GM10847 (cell line): ENCODE measurements around the gene RXFP3.

Experiments
- POLR2A ChIP-seq: IDR thresholded peaks from 2 replicates; pipeline ENCODE4 v1.6.1; 2011; ENCODE audit not compliant: insufficient read length; ENCODE audit errors: extremely low read depth

RXFP3 gene

DNA sequence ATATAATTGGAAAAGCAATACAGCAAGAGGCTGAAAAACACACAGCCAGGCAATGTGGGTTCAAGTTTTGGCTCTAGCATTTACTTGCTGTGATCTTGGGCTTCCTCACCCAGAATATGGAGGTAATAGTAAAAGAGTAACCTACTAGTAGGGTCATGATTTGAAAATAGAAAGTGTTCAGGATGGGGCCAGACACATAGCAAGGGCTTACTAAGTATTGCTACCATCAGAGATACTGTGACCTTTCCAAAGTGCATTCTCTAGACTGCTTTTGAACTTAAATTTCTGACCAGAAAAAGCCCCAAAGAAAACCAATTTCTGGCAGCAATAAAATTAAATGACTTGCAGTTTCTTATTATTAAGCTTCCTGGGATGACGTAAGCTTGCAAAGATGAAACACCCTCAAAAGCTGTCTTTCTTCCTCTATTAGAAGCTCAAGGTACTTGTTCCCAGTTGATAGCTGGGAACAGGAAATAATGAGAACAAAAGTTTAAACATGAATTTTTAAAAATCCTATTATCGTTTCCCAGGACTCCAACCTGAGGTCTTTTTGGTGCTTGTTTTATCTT, 28.0 kb downstream of the RXFP3 start:
- TF ChIP-seq POLR2A = no peak

DNA sequence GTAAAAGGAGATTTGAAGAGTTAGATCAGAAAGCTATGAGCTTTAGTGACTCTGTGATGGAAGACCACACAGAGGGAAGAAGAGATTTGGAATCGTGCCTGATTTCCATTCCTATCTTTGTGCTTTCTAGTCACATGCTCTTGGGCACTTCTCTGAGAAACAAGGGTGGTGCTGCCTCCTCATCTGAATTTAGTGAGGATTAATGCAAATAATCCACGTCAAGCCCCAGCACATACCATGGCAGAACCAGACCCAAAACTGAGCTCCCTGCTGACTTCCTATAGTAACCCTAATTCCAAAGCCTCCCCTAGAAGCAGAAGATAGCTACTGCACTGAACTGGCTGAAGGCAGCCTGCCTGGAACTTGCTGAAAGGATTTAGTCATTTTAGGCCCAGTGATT, 30.6 kb downstream of the RXFP3 start:
- no peak for TF ChIP-seq POLR2A

GRCh38 chr5:33968211-33969005, 32.2 kb downstream of the RXFP3 start:
- TF ChIP-seq POLR2A = no peak

GRCh38 chr5:33969572-33970452, 33.6 kb downstream of the RXFP3 start:
- TF ChIP-seq POLR2A = no peak

DNA sequence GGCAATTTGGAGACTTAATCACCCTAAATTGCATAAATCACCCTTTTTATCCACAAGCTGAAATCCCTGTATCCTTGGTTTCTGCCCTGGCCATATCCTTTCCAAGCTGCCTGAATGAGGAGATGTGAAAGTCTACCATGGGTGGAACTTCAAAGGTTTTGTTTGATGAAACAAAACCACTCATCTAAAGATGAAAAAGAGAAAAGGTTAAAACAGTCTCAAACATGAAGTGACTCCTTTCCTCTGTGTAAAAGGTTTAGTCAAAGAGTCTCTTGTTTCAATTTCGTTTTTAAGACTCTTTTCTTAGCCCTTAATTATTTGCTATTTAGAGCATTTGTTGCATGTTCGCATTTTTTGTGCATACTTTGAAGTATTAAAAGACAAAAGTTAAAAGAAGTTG, 37.1 kb downstream of the RXFP3 start:
- no peak for TF ChIP-seq POLR2A

GRCh38 chr5:33975852-33976251, 39.7 kb downstream of the RXFP3 start:
- TF ChIP-seq POLR2A = no peak

GRCh38 chr5:33976307-33976706, 40.1 kb downstream of the RXFP3 start:
- TF ChIP-seq POLR2A = no peak

GRCh38 chr5:33978306-33978705, 42.1 kb downstream of the RXFP3 start:
- TF ChIP-seq POLR2A = no peak

DNA sequence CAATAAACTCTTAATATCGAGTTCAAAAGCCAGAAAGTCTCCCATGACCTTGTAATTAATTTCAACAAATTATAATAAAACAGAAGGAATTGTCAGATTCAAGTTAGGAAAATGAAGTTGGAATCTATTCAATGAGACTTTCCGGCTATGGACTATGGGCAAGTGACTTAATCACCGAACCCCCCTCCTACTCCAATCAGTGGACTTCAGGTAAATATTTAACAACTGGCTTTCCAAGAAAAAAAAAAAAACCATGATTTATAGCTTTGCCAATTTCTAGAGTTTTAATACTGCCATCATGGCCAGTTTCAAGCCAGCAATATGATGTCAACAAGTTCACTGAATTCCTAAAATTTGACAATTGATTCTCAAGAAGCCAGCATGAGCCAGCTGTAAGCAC, 43.8 kb downstream of the RXFP3 start:
- no peak for TF ChIP-seq POLR2A

- TF ChIP-seq POLR2A = no peak
These were observed 45.4 kb downstream of the RXFP3 start for GRCh38 chr5:33981408-33982162.

- TF ChIP-seq POLR2A = no peak
These were observed 48.0 kb downstream of the RXFP3 start for GRCh38 chr5:33984178-33984577.

- no peak for TF ChIP-seq POLR2A
These were observed 48.5 kb downstream of the RXFP3 start, which contains the start of gene SLC45A2 for GRCh38 chr5:33984671-33985124. Gene SLC45A2 (minus strand): TSS chr5:33984693. CDS start chr5:33984583, 110 bp downstream.

DNA sequence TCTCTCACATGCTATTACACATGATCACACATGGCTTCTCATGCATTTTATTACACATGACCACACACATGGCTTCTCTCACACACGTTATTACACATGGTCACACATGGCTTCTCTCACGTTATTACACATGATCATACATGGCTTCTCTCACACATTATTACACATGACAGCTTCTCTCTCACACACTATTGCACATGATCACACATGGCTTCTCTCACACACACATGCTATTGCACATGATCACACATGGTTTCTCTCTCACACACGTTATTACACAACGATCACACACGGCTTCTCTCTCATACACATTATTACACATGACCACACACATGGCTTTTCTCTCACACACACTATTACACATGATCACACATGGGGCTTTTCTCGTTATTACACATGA, 49.3 kb downstream of the RXFP3 start:
- TF ChIP-seq POLR2A = no peak
